Inflammatory macrophage (primary cell): ENCODE measurements around the gene COBLL1.

Source experiments
- DNase-seq, 2 donors: peaks; one replicate each; pipeline ENCODE4 v3.0.0-alpha.2; 2020 to 2022

The COBLL1 gene

DNA sequence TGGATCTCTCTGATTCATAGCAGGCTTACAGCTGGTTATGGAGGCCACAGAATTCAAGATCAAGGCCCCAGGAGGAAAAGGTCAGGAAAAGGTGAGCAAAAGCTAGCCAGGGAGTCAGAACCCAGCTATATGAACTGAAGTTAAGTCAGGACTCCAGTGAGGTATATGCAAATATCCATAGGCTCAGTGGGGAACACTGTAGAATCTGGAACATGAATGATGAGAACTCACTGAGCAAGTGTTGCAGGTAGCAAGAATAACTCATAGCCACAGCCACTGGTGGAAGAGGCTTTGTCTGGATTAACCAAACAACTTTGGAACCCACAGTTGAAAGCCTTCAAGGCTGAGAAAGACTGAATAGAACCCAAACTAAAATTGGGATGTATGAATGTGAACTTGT lies 24.7 kb downstream of the COBLL1 start:
- no peak for DNase-seq

DNA sequence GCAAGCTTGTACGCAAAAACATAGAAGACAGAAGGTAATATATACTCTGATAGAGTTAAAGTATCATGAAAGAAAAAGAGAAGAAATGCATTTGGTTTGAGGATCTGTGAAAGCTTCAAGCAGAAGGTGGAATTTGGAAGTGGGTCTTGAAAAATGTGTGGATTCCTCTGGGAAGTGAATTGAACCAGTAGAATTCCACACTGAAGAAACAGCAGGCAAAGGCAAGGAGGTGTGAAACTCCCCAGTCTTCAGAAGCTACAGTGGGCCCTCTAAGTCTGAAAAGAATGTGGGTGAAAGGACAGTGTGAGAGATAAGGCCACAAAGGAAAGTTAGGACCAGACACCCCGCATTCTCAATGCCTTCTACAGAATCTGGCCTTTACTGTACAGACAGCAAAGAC lies 25.6 kb downstream of the COBLL1 start:
- no peak for DNase-seq

DNA sequence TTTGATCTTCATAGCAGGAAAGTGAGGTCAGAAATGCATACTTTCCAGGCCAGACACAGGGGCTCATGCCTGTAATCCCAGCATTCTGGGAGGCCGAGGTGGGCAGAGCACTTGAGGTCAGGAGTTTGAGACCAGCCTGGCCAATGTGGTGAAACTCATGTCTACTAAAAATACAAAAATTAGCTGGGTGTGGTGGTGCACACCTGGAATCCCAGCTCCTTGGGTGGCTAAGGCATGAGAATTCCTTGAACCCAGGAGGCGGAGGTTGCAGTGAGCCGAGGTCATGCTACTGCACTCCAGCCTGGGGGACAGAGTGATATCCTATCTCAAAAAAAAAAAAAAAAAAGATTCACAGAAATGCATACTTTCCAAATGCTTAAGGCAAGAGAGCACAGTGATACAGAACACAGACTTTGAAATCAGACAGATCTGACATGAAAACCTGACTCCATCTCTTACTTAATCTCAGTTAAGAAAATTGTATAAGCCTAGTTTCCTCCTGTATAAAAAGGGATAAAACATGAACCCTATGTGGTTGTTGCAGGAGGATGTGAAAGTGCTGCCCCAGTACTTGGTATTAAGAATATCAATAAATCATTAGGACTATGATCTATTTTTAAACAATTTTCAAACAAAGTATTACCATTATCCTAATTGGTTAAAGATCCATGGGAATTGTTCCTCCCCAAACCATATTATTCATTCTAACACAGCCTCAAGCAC lies 26.4 kb downstream of the COBLL1 start:
- DNase-seq = no peak

DNA sequence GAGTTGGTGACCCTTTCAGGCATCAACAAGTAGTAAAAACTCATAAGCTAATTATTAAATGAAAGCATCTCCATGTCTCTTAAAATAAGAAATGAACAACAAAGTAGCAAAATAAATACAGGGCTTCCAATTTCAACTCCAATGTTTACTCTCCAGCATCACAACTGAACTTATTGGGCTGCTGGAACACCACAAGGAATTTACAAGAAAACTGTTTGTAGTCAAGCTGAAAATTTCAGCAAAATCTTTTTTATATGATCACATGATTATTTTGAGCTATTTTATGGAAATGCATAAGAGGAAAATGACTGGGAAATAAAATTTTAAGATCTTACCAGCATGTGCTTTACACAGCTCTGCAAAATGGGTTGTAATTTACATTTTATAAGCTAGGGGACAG lies 28.1 kb downstream of the COBLL1 start:
- no peak for DNase-seq

DNA sequence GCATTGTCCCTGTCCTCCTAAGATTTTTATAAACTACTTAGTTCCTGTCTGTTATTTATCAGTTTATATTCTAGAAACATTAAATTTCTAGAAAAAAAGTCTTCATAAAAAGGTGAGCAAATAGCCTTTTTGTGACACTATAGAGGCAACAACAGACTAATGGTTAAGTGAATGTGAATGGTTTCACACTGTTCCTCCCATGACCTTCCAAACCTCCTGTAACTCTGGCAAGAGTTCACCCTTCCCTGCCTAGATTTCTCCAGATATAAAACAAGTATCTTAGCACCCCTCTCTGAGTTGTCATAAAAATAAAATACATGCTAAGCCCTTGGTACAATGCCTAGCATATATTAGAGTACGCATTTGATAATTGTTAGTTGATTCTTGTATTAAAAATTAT lies 29.2 kb downstream of the COBLL1 start:
- no peak for DNase-seq

DNA sequence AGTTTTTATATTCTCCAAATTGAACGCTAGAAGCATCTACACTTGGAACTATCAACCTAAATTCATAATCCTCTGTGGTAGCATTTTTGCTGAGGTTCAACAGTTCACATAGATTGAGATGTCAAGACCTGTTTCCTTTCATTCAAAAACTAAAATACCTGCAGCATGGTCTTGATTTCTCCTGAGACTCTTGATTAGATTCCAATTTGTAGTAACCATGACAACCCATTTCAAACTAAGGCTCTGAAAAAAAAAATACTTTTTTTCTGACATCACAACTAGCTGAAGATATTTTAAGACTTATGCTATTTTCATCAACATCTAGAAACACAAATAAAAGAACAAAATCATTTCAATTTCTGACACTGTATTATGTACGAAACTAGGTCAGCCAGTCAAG lies 29.8 kb downstream of the COBLL1 start:
- DNase-seq = no peak

DNA sequence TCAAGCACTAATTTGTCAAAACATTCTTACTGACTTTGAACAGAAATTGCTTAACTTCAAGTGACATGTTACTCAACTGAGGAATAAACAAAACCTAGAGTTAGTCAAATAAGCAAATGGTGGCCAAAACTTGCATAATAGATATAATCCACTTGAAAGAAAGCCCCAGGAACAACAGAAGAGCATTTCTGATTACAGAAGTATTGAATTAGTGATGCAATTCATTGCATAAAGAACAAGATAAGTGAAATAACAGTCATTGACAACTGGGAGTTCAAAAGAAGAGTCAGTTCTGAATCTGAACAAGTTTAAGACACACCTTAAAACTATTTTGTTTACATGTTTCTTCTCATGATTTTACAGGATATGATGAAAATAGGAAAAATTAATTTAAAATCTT lies 30.8 kb downstream of the COBLL1 start:
- peak; percentile 2 to 54 for DNase-seq

DNA sequence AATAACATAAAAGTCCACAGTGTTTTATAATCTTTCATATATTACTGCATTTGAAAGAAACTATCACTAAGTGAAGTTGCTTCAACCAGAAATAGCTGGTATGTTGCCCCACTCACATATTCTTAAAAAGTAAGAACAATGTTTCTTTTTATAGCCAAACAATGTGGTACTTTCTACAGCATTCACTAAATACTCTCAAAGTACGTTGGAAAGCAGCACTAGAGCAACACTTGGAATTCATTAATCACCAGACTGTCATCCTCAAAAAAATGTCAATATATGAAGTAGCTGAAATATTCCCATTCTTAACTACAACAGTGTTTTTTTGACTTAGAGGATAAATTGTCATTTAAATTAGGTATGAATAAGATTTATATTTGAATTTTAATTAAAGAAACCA lies 32.8 kb downstream of the COBLL1 start:
- DNase-seq = no peak

DNA sequence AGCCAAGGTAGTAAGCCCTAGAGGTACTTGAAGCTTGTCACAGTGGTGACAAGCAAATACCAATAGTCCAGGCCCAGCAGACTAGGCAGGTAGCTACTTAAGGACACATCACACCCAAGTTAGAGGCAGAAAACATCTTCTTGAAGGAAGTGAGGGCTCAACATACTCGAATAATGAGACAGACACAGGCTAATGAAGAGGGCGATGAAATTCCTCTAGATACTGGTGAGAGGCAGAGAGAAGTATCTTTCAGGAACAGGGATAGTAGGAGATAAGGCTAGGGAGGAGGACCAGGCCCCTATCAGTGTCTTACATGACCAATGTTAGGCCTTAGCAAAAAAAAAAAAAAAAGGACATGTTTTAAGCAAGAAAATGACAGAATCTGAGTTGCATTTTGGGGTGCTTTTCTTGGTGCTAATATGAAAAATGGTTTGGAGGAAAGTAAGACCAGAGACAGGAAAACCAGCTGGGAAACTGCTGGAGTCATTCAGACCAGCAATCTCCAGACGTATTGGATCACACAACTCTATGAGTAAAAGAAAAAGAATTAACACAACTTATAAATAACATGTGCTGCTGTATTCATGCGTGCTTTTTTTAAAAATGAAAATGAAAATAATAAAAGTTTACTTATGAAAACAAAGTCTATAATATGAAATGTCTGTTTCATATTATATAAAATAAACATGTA lies 37.7 kb downstream of the COBLL1 start:
- no peak for DNase-seq

DNA sequence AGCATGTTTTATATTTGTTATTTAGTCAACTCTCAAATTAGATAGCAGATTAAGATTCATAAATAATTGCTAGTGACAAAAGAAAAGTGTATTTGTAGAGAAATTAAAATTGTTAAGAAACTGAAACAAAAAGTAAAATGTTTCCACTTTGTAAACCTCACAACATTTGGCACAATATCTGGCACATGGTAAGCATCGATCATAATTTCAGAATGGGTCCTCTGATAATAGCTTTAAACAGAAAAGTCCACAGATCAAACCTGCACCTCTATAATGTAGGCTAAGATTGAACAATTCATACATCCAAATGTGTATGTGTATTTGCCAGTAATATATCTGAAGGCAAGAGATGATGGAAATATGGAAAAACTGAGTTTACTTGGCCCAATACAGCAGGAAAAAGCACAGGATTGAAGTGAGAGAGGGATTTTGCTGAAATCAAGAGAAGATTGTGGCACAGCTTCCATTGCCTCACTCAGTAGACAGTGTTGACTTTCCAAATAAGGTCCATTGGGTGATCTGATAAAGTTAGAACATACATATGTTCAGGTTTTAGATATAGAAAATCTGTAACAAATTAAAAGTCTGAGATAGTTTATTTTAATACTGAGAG lies 39.4 kb downstream of the COBLL1 start:
- no peak for DNase-seq

DNA sequence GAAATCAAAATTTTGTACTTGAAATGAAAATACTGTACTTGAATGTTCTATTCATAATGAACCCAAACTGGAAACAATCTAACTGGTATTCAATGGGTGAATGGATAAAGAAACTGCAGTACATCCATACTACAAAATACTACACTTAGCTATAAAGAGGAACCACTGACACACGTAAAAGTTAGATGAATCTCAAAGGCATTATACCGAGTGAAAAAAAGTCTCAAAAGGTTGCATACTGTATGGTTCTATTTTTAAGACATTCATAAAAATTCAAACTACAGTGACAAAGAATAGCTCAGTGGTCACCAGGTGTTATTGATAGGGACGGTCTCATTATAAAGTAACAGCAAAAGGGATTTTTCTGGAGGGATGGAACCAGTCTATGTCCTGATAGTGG lies 41.1 kb downstream of the COBLL1 start:
- no peak for DNase-seq

DNA sequence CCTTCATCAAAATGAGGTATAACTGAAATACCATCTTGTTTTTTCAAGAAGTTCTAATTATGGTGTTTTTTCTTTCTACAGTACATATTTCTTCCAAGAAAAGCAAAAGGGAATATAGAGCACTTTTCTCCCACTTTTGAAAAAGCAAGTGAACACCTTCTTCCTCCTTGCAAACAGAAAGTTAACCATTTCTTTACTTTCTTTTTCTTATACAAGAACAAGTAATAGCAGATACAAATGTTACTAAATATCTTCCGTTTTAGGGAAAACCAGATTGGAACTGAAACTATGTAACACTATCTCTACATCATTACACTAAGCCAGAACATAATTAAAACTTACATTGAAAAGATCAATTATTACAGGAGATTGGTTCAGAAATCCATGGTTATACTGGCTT lies 44.0 kb downstream of the COBLL1 start:
- DNase-seq = no peak

DNA sequence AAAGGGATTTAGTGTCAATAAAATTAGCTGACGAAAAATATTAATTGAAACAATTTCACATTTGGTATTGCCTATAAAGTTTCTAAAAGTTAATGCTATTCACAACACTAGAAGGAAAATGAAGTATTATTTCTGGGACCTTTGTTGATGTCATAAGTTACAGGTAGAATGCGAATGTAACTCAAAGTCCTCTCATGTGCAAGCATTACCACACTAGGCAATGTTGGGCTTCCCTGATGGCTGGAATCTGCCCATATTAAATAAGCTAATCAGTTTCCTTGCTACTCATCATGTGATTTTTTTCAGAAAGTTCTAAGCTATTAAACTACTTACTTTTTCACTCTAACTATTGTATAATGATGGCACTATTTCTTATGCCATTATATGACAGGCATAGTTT lies 44.6 kb downstream of the COBLL1 start:
- no peak for DNase-seq

DNA sequence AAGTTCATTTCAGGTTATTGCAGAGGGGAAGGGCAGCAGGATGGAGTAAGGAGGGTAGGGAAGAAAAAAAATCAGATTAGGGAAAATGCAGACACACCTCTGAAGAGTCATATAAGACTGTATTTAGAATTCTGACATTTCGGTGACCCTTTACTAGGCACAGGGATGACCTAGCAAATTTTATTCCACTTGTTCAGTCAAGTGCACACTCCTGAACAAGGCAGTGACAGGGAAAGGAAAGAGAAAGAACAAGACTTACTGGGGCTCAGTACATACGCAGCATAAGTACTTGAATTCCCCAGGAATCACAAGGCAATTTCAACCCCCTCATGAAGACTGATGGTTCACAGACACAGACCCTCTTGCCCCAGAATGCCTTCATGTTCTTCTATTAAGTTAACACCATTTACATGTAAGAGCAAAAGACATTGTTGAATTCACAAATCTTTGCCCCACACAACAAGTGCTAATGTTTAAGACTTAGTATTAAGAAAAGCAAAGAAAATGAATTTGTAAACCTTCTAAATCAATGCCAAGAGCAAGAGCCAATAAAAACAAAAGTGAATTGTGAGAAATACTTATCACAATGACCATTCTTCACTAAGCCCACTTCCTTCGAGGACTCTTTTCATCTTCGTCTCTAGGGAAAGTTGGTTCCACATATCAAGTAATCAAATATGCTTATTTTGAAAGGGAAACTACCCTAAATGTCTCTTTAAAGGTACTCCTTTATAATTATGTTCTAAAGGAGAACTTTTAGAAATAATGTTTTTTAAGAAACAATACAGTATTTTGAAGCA lies 47.0 kb downstream of the COBLL1 start:
- DNase-seq = no peak

DNA sequence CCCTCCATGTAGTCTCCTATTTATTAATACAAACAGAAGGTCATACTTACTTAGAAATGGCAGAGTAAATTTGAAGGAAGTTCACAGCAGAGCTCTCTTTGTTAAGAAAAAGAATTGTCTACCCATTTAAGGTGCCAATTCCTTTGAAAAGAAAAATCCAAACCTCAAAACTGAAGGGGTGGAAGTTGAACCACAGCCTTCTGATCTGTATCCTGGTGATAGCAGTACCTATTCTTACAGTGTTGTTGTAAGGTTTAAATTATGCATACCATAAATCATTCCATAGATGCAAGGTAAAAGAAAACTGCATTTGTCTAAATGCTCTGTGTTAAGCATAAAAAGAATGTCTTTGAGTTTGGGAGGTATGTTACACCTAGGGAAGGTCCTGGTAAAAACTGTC lies 47.6 kb downstream of the COBLL1 start:
- no peak for DNase-seq

DNA sequence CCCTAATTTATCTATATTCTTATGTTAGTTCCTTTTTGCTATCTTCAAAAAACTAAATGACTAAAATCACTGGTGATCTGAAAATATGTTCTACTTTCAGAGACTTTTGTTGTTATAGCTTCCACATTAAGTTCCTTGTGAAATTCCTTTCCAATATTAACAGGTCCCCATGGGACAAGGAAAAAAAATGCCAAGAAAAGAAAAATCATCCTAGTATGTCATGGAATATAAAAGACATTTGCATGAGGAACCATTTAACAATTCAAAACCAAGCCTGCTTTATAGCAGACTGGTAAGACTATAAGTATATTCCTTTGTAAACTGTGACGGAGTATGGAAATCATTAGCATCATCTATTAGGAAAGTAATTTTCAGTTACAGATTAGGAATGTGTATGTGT lies 48.1 kb downstream of the COBLL1 start:
- no peak for DNase-seq

DNA sequence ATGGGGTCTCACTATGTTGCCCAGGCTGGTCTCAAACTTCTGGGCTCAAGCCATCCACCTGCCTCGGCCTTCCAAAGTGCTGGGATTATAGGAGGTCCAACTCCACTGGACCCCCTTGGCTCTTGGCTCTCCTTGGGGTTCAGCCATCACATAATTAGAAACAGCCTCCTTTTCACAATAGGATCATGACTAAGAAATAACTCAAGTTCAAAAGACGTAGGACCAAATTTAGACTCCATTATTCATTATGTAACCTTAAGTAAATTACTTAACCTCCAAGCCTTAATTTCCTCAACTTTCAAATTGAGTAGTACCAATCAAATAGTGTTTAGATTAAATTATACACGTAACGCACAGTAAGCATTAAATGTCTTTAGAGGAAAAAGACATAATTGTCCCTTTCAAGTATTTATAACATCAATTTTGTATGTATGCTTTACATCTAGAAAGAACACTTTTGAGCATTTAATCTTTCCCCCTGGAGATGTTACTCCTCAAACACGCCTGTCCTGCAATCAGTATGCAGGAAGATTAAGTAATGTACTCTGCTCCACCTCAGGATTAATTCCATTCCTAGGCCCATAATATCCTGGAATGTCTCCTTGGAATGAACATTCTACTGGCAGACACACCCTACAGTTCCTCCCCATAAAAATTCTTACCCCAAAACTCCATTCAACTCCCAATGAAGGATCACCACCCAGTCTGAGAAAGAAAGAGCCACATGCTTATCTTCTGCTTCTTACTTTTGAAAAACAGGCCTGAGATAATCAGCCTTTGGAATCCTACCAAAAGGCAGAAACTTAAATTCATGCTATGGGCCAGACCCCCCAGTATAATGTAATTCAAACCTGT lies 49.1 kb downstream of the COBLL1 start:
- no peak for DNase-seq

DNA sequence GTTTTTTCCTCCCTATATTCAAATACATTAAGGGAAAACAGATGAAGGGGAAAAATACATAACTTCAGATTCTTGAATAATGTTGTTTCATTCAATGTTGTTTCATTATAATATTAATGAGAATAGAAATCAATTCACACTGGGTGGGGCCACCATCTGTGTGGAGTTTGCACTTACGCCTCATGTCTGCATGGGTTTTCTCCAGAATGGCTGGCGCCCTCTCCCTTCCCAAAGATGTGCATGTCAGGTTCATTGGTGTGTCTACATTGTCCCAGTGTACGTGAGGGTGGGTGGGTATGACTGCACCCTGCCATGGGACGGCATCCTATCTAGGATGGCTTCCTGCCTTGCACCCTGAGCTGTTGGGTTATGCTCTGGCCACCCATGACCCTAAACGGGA lies 51.7 kb downstream of the COBLL1 start:
- DNase-seq = no peak

DNA sequence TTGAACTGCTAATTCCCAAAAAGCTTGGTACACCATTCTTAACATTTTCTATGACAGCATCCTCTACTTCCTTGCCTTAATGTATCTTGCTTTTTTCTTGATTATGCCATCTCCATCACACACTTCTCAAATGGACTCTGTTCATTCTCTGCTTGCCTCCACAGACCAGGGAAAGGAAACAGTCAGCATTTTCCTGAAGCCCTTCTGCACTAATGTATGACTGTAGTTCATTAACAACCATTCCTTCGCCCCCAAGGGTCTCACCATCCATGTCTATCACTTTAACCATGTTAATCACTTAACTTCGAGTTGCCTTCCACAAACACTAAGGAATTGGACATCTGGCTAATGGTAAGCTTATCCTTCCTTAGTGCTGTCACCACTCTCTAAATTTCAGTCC lies 54.8 kb downstream of the COBLL1 start:
- no peak for DNase-seq

DNA sequence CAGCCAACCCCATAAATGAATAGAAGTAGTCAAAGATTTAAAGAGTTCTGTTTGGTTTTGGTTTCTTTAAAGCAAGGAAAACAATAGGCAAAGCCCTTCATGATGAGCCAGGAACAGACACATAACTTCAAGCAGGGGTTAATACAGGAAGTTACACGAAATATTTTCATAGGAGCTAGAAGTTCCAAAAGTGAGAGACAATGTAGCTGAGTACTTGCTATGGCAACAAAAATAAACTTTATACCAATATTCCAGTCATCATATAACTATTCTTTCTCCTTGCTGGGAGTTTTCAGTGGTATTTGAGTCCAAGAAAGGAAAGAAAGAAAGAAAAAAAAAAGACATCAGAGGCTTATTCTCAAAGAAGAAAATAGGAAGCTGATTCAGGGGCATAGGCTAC lies 56.2 kb downstream of the COBLL1 start:
- DNase-seq = no peak

DNA sequence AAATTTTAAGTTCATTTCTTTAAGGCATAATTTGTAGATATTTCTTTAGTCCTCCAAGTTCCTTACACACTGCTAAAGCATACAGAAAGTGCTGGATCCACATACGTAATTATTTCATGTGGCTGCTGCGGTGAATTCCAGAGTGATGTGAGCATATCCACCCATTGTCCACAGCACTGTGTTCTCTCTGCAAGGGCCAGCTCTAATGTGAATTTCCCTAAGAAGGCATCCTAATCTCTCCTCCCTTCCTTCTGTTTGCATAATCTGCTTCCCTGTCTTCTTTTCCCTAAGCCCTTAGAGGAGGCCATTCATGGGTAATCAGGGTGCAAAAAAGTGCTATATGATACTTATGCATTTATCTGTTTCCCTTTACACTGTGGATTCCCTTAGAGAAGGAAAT lies 57.2 kb downstream of the COBLL1 start:
- DNase-seq = no peak

DNA sequence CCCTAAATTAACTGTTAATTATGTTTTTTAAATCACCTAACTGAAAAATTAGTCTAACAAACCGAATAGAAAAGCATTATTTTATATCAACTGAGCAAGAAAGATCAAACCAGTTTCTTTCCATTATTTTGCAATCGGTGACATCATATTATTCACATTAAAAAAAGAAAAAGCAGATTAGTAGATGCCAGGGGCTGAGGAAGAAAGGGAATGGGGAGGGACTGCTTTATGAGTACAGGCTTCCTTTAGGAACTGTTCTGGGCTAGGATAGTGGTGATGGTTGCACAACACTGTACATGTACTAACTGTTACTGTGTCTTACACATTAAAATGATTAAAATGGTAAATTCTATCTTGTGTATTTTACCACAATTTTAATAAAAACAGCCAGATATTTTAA lies 59.3 kb downstream of the COBLL1 start:
- DNase-seq = no peak
